ENCODE results near the gene PHETA2. TPM values are rescaled to one million over a fixed set of nuclear protein-coding genes. Genes with fewer than 3 reads are reported as not detected.
"Not testable (repeated sequence)": the region's sequence is repeated elsewhere in the genome, so short reads cannot be mapped to it uniquely, and the experiment has no call there.

PHETA2 gene
- total RNA-seq, 1 donor from 2014 or later: 18.6 TPM

- peak; percentile 99 for DNase-seq
Measured at GRCh38 chr22:42070517-42071422, 3.3 kb upstream of the PHETA2 start, which contains the start of gene NAGA. Gene NAGA (minus strand): TSS chr22:42070812. CDS start chr22:42070297, 515 bp downstream.

- DNase-seq: not testable (repeated sequence)
Measured at GRCh38 chr22:42071508-42071907, 2.5 kb upstream of the PHETA2 start.

GRCh38 chr22:42072606-42073330 lies 1.3 kb upstream of the PHETA2 start:
- DNase-seq: no peak

GRCh38 chr22:42073621-42074041 lies 417 bp upstream of the PHETA2 start:
- no peak for DNase-seq

GRCh38 chr22:42074846-42075676 lies 1.0 kb downstream of the PHETA2 start:
- DNase-seq: no peak

GRCh38 chr22:42076764-42077485 lies 2.9 kb downstream of the PHETA2 start:
- no peak for DNase-seq

GRCh38 chr22:42077486-42078125 lies 3.6 kb downstream of the PHETA2 start:
- no peak for DNase-seq

- peak; percentile 39 for DNase-seq
Measured at GRCh38 chr22:42078469-42079318, 4.6 kb downstream of the PHETA2 start.

- DNase-seq: peak; percentile 99
Measured at GRCh38 chr22:42079319-42080251, 5.5 kb downstream of the PHETA2 start, which contains the start of gene SMDT1. Gene SMDT1 (plus strand): TSS chr22:42079700. CDS start chr22:42079769, 69 bp downstream.

- DNase-seq: peak; percentile 54
Measured at GRCh38 chr22:42080287-42080686, 6.2 kb downstream of the PHETA2 start.

GRCh38 chr22:42083119-42083518 lies 9.1 kb downstream of the PHETA2 start:
- DNase-seq: no peak

- no peak for DNase-seq
Measured at GRCh38 chr22:42084874-42085273, 10.8 kb downstream of the PHETA2 start.

- no peak for DNase-seq
Measured at GRCh38 chr22:42086051-42086450, 12.0 kb downstream of the PHETA2 start.

GRCh38 chr22:42090596-42091454 lies 16.8 kb downstream of the PHETA2 start, which contains the start of gene NDUFA6:
Gene NDUFA6 (minus strand): TSS chr22:42090772. CDS start chr22:42090744, 28 bp downstream.
- peak; percentile 100 for DNase-seq

GRCh38 chr22:42091455-42091782 lies 17.4 kb downstream of the PHETA2 start:
- DNase-seq: no peak

- DNase-seq: no peak
Measured at GRCh38 chr22:42101199-42101598, 27.2 kb downstream of the PHETA2 start.

GRCh38 chr22:42104332-42104860 lies 30.3 kb downstream of the PHETA2 start:
- not testable (repeated sequence) for DNase-seq
